HL-60 (cell line): ENCODE results near the gene ATP8B4.

Source experiments
- GABPA ChIP-seq: IDR thresholded peaks from 2 replicates; pipeline ENCODE4 v1.6.1; 2012; ENCODE audit warnings: low read depth
- POLR2AphosphoS5 ChIP-seq: IDR thresholded peaks from 2 replicates; pipeline ENCODE4 v1.6.1; 2012; ENCODE audit warnings: low read depth
- SPI1 ChIP-seq: IDR thresholded peaks from 2 replicates; pipeline ENCODE4 v1.6.1; 2012; ENCODE audit warnings: low read depth, mild to moderate bottlenecking, borderline replicate concordance
- TF ChIP-seq, protein P1 (sequence below): IDR thresholded peaks from one replicate; pipeline ENCODE4 v1.5.1; 2011; ENCODE audit warnings: low read length, control low read depth, inconsistent platforms; ENCODE audit not compliant: insufficient read depth
- TF ChIP-seq, protein P2 (sequence below): IDR thresholded peaks from 2 replicates; pipeline ENCODE4 v1.6.1; 2012; ENCODE audit warnings: low read depth; ENCODE audit not compliant: insufficient replicate concordance

DNA sequence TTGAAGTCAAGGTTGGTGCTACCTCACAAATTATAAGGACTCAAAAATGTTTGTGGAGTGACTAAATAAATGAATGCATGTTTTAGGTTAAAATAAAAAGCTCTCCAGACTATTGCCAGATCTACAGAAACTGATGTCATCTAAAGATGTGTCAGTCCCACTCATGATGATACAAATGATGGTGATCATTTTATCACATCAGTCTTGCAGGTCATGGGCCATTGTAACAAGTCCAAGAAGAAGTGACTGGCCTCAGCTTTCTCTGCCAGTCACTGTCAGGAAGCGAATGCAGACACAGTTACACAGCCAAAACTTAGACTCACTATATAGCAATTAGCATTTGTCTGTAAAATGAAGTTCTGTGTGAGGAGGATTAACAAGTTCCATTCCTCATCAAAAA lies 18.5 kb downstream of the ATP8B4 start:
- TF ChIP-seq POLR2AphosphoS5: no peak
- TF ChIP-seq, protein P1, sequence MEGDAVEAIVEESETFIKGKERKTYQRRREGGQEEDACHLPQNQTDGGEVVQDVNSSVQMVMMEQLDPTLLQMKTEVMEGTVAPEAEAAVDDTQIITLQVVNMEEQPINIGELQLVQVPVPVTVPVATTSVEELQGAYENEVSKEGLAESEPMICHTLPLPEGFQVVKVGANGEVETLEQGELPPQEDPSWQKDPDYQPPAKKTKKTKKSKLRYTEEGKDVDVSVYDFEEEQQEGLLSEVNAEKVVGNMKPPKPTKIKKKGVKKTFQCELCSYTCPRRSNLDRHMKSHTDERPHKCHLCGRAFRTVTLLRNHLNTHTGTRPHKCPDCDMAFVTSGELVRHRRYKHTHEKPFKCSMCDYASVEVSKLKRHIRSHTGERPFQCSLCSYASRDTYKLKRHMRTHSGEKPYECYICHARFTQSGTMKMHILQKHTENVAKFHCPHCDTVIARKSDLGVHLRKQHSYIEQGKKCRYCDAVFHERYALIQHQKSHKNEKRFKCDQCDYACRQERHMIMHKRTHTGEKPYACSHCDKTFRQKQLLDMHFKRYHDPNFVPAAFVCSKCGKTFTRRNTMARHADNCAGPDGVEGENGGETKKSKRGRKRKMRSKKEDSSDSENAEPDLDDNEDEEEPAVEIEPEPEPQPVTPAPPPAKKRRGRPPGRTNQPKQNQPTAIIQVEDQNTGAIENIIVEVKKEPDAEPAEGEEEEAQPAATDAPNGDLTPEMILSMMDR: no peak
- TF ChIP-seq, protein P2, sequence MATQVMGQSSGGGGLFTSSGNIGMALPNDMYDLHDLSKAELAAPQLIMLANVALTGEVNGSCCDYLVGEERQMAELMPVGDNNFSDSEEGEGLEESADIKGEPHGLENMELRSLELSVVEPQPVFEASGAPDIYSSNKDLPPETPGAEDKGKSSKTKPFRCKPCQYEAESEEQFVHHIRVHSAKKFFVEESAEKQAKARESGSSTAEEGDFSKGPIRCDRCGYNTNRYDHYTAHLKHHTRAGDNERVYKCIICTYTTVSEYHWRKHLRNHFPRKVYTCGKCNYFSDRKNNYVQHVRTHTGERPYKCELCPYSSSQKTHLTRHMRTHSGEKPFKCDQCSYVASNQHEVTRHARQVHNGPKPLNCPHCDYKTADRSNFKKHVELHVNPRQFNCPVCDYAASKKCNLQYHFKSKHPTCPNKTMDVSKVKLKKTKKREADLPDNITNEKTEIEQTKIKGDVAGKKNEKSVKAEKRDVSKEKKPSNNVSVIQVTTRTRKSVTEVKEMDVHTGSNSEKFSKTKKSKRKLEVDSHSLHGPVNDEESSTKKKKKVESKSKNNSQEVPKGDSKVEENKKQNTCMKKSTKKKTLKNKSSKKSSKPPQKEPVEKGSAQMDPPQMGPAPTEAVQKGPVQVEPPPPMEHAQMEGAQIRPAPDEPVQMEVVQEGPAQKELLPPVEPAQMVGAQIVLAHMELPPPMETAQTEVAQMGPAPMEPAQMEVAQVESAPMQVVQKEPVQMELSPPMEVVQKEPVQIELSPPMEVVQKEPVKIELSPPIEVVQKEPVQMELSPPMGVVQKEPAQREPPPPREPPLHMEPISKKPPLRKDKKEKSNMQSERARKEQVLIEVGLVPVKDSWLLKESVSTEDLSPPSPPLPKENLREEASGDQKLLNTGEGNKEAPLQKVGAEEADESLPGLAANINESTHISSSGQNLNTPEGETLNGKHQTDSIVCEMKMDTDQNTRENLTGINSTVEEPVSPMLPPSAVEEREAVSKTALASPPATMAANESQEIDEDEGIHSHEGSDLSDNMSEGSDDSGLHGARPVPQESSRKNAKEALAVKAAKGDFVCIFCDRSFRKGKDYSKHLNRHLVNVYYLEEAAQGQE: no peak
- TF ChIP-seq SPI1: no peak
- TF ChIP-seq GABPA: no peak
